ENCODE data around the gene NINL. TPM values are rescaled to one million over a fixed set of nuclear protein-coding genes. Genes with fewer than 3 reads are reported as not detected.

NINL gene
- 3.1 and 6.5 TPM in 2 replicates for total RNA-seq

DNA sequence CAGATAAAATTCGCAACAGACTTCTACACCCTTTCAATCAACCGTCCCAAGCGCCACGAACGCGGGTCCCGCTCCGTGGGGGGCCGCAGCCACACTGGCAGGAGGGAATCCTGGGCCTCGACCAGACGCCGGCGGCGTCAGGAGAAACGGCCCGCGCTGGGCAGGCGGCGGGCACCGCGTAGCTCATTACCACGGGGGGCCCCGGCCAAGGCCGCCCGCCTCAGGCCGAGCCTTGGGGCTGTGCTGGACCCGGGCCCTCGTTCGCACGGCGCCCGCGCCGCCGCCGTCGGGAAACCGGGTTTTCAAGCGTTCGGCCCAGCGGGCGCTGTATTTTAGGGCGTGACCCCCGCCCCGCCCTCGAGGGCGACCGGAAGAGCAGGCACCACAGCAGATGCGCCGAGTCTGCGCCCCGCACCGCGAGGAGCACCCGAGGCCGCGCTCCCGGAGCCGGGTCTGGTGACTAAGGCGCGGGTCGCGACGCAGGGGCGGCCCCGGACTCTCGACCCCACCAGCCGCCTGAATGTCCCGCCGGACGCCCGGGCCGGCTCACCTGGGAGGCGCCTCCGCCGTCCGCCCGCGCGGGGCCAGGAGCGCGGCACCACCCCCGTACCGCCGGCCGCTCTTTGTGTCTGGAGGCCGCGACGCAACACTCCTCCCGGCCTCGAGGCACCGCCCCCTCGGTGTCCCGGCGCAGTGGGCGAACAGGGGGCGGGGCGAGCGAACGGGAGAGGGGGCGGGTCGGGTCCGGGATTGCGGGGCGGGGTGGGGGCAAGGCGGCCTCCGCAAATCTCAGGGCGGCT is at the start of gene NINL:
TSS of gene NINL (minus strand) at position 627 of the 800 bp plus-strand sequence. CDS start 58,944 bp downstream, outside the sequence.

GRCh38 chr20:25623736-25624499 is 38.6 kb upstream of the NINL start, which contains the start of gene NANP:
Gene NANP, minus strand, starts transcription at chr20:25624014. Its CDS starts 66 bp downstream, at chr20:25623948.

DNA sequence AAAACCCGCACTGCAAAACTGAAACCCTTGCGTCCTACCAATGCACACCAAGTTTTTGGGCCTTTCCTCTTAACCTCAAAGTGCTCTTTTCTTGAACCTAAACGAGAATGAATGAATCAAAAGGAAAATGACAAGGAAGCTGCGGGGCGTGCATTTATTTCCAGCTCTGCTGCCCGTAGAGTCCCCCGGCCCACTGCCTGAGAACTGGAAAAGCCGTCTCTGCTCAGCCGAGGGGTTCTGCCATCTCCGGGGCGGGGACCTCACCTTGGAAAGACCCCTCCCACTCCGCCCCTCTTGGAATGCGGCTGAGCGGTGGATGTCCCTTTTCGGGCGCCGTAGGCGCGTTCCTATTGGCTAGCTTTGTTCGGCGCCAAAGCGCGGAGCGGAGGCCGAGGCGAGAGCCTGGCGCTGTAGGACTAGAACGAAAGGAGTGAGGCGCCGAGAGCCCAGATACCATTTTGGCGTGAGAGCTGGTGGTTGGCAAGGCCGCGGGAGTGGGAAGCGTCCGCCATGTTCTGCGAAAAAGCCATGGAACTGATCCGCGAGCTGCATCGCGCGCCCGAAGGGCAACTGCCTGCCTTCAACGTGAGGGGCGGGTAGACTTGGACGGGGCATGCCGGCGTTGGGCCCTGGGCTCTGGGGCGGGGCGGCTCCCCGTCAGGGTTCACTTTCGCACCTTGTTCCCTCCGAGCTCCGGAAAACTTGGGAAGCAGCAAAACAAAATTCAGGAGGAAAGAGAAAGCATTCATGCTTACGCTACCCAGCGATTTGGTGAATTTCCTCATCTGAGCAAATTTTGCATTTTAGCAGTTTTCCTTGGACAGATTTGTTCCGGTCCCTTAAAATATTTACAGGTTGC is 177.8 kb downstream of the NINL start, which contains the start of gene GINS1:
TSS of gene GINS1 (plus strand) at position 363 of the 859 bp plus-strand sequence. CDS start at position 511, 148 bp downstream.

Other genes with a start within 250 kb of the NINL start
- 27.1 and 27.3 TPM in 2 replicates for gene ABHD12, start 194.7 kb downstream of the NINL start, total RNA-seq
- gene GINS1, start 177.9 kb downstream of the NINL start, total RNA-seq: 2.2 and 2.4 TPM in 2 replicates
- 5.1 and 7.9 TPM in 2 replicates for gene NANP, start 38.5 kb upstream of the NINL start, total RNA-seq
- gene ZNF337, start 111.3 kb upstream of the NINL start, total RNA-seq: 17.8 and 24.9 TPM in 2 replicates

All from nasal cavity respiratory epithelium epithelial cell of viscerocranial mucosa (primary cell).